HUES64 (cell line): Measurements from ENCODE around the gene PFKM.

ENCODE experiments used
- H3K27ac ChIP-seq: 2 replicates; pipeline ENCODE4 v1.7.0; 2013; ENCODE audit warnings: low read depth, low read length, inconsistent platforms
- H3K27me3 ChIP-seq: 2 replicates; pipeline ENCODE4 v1.6.1; 2013; ENCODE audit warnings: mild to moderate bottlenecking, low read length; ENCODE audit not compliant: insufficient read depth
- H3K36me3 ChIP-seq: 2 replicates; pipeline ENCODE4 v1.6.1; 2013; ENCODE audit warnings: mild to moderate bottlenecking, low read length; ENCODE audit not compliant: insufficient read depth
- H3K4me1 ChIP-seq: 2 replicates; pipeline ENCODE4 v1.6.1; 2013; ENCODE audit warnings: mild to moderate bottlenecking, low read length, moderate library complexity; ENCODE audit not compliant: insufficient read depth
- H3K4me3 ChIP-seq: 2 replicates; pipeline ENCODE4 v1.5.1; 2013; ENCODE audit warnings: mild to moderate bottlenecking, low read length, moderate library complexity
- H3K9ac ChIP-seq: 2 replicates; pipeline ENCODE4 v1.6.1; 2013; ENCODE audit warnings: mild to moderate bottlenecking, low read depth, low read length
- H3K9me3 ChIP-seq: 2 replicates; pipeline ENCODE4 v1.6.1; 2013; ENCODE audit warnings: low read depth, low read length; ENCODE audit not compliant: insufficient read depth
- WGBS: fragments of 150-250, 120-280 bp; methylation state at CpG from one replicate; pipeline ENCODE4 v1.1.7; 2013; ENCODE audit warnings: missing lambda C conversion rate; 5-methylcytosine and 5-hydroxymethylcytosine counted together

PFKM gene

DNA sequence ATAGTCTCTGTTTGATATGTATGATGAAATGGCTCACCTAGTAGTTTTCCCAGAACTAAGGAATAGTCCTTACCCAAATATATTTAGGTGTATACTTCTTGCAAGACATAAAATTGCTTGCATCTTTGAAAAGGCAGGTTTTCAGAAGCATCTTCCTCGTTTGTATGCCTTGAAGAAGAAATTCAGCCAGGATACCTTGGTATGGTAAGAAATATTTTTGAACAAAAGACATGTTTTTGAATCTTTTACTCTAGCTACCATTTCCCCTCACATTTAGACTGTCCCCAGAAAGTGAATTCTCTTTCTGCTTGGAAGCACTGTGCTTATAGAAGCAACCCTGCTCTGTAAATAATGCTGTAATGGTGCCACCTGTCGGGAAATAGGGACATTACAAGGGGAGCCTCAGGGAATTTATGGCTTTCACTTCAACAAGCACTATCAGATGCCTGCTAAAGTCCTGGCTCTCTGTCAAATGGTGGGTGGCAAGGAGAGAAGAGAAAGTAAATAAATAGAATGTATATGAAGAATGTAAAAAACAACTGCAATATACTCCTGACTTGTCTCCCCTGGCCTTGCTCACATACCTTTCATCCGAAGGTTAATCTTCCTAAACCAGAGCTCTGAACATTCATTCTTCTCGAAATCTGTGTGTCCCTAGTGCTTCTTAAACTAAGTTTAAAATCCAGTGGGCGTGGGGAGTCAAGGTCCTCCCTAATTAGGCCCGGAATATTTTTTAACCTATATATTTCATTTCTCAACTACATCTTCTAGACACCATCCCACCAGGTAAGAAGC, 70.4 kb downstream of the PFKM start:
- Histone ChIP-seq H3K9me3 (no peaks in the 10 kb centered on the region), H3K9ac (no peak overlapping the region), H3K27ac (no peak overlapping the region), H3K36me3 (no peaks in the 10 kb centered on the region), H3K4me1 (peaks cover 9% of the 10 kb centered on the region), H3K4me3 (no peak overlapping the region), H3K27me3 (peaks cover 89% of the 10 kb centered on the region)
- WGBS = 51% methylated on average over 6 of the region's 6 CpGs

DNA sequence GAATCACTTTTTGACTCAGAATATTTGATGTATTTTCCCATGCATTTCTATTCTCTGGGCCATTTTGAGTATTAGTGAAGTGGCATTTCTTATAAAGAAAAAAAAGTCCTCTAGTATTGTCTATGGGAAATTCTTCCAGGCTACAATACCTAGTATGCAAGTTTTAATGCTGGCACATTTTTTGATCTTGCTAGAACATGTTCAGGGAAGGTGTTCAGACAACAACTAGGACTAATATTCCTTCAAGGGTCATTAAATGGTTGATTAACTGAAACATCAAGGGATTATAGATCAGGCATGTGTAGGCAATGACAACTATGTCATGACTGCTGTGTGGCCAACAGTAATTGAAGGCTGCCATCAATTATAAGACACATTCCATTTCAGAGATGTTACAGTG, 71.9 kb downstream of the PFKM start:
- Histone ChIP-seq H3K27ac (no peak overlapping the region), H3K27me3 (peaks cover 89% of the 10 kb centered on the region), H3K9ac (no peak overlapping the region), H3K4me1 (no peaks in the 10 kb centered on the region), H3K4me3 (no peak overlapping the region), H3K36me3 (no peaks in the 10 kb centered on the region), H3K9me3 (no peaks in the 10 kb centered on the region)

DNA sequence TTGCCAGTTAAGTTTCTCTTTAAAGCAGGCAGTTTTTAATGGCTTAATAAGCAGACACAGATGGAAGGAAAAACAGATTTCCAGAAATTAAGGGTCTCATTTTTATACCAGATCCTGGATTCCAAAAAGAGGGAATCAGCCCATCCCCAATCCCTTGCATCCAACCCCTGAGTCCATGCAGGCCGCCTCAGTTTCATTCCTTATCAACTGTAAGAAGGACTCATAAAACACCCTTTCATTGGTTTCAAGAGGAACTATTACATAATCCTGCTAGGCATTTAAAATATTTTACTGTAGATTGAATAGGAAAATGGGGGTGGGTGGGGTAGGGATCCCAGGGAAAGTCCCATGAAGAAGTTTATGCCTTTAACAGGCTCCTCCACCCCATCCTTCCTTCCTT, 73.7 kb downstream of the PFKM start:
- Histone ChIP-seq H3K36me3 (no peaks in the 10 kb centered on the region), H3K4me3 (no peak overlapping the region), H3K27me3 (peaks cover 77% of the 10 kb centered on the region), H3K9me3 (no peaks in the 10 kb centered on the region), H3K4me1 (no peaks in the 10 kb centered on the region), H3K9ac (no peak overlapping the region), H3K27ac (no peak overlapping the region)
- 86% methylated on average over 1 of the region's 1 CpG for WGBS

DNA sequence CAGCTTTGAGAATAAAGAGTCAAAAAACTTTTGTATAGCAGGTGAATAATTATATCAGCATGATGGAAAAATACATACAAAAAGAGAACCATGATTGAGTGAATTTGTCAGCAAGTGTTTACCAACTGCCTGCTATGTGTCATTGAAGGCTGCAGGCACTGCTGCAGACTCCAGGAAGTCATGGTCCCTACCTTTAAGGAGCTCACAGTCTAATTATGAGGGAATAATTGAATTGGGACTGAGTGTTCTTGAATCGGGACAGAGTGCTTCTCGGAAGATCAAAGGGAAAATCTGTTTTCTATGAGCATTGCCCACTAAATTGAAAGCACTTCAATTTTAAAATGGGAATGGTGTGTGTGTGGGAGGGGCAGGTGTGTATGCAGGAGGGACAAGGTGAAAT, 74.5 kb downstream of the PFKM start:
- Histone ChIP-seq H3K4me3 (no peak overlapping the region), H3K9me3 (no peaks in the 10 kb centered on the region), H3K4me1 (no peaks in the 10 kb centered on the region), H3K27me3 (peaks cover 72% of the 10 kb centered on the region), H3K27ac (no peak overlapping the region), H3K9ac (no peak overlapping the region), H3K36me3 (no peaks in the 10 kb centered on the region)
- 79% methylated on average over 2 of the region's 2 CpGs for WGBS

DNA sequence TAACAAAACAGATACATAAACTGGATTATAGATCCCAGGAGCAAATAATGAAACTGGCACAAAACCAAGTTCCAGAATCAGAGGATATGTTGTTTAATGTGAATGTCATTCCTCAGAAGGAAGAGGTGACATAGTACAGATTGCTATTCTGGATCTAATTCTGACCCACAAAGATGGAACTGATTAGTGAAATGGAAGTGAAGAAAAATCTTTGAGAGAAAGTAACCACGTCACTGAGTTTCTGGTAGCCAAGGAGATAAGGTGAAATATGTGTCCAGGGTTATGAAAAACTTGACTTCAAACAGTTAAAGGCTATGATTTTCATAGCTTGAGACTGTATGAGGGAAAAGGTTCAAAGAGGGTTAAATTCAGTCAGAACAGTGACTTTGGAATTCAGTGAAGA, 75.6 kb downstream of the PFKM start:
- no peak overlapping the region for H3K27ac ChIP-seq
- H3K27me3 ChIP-seq = peaks cover 75% of the 10 kb centered on the region
- no peaks in the 10 kb centered on the region for H3K4me1 ChIP-seq
- no peak overlapping the region for H3K9ac ChIP-seq
- WGBS = 65% methylated on average over 1 of the region's 1 CpG
- H3K4me3 ChIP-seq = no peak overlapping the region
- no peaks in the 10 kb centered on the region for H3K9me3 ChIP-seq
- H3K36me3 ChIP-seq = no peaks in the 10 kb centered on the region
